K562 (cell line): ENCODE data around the gene TMEM270. TPM values are rescaled to one million over a fixed set of nuclear protein-coding genes. Genes with fewer than 3 reads are reported as not detected.
A peak's percentile ranks its signal among the peaks of the same experiment; 100 is the strongest.

Experiments used
- ADNP ChIP-seq: fragments of 200-800 bp; sonication (Bioruptor generic); IDR thresholded peaks from 2 replicates; pipeline ENCODE4 v1.6.1; 2016; ENCODE audit warnings: missing genetic modification characterization, missing compliant biosample characterization
- C11orf30 ChIP-seq: fragments of 450-650 bp; IDR thresholded peaks from 2 replicates; pipeline ENCODE4 v1.6.1; 2016; ENCODE audit warnings: low read depth, mild to moderate bottlenecking
- MAFG ChIP-seq: fragments of 450-650 bp; conservative IDR thresholded peaks from 2 replicates; pipeline ENCODE4 v1.6.1; 2016; ENCODE audit warnings: missing genetic modification characterization, missing compliant biosample characterization
- MCM7 ChIP-seq, 2 experiments: fragments of 450-650 bp; IDR thresholded peaks; 2 replicates each; pipeline ENCODE4 v1.6.1; 2016 to 2018
- NFE2 ChIP-seq: IDR thresholded peaks from 2 replicates; pipeline ENCODE4 v1.6.1; 2014; ENCODE audit warnings: antibody characterized with exemption, low read depth
- NFE2L1 ChIP-seq: fragments of 450-650 bp; IDR thresholded peaks from 2 replicates; pipeline ENCODE4 v1.6.1; 2016; ENCODE audit warnings: missing genetic modification characterization, low read depth, mild to moderate bottlenecking, missing compliant biosample characterization, moderate library complexity, borderline replicate concordance
- REST ChIP-seq, 2 experiments: fragments of 450-650 bp; formaldehyde crosslinking in 1 of 2; IDR thresholded peaks; 2 replicates each; pipeline versions ENCODE4 v1.4.0 to v1.6.1; 2014 to 2020; ENCODE audit warnings: mild to moderate bottlenecking in 2 of 2, borderline replicate concordance in 1 of 2, low read depth in 1 of 2
- SIRT6 ChIP-seq: IDR thresholded peaks from one replicate; pipeline ENCODE4 v1.6.1; 2012; ENCODE audit warnings: low read depth, mild to moderate bottlenecking, control low read depth, inconsistent platforms, low read length, moderate library complexity
- ZFP36 ChIP-seq: fragments of 150-350 bp; IDR thresholded peaks from 2 replicates; pipeline ENCODE4 v1.6.1; 2018; ENCODE audit warnings: low read length, low read depth; ENCODE audit not compliant: partially characterized antibody
- ZNF165 ChIP-seq: fragments of 250-450 bp; sonication (Bioruptor Pico); IDR thresholded peaks from 2 replicates; pipeline ENCODE4 v1.4.0; 2020; ENCODE audit warnings: borderline replicate concordance
- polyA plus RNA-seq, 8 experiments: library from polyadenylated mRNA; depleted of rRNA in 4 of 8; stranded (reverse) in 5 of 8; unstranded in 3 of 8; fragments of >200 nt; fragmentation: Nextera tagmentation in 2 of 8; fragmentation: Illumina TruSeq in 1 of 8; extraction: Ambion mirVana in 2 of 8; extraction: Trizol in 1 of 8; gene quantifications; 2 replicates each; pipeline versions ENCODE4 v1.2.1 to v1.2.3, GENCODE V29; 2011 to 2014; ENCODE audit warnings: inconsistent platforms in 1 of 8, missing spikeins in 1 of 8
- total RNA-seq, 7 experiments: library from RNA; depleted of rRNA in 6 of 7; stranded (reverse); fragments of >200 nt in 6 of 7; fragmentation: Illumina TruSeq in 2 of 7; extraction: Trizol in 2 of 7; gene quantifications; 2 replicates each; pipeline versions ENCODE4 v1.2.1 to v1.2.3, GENCODE V29; 2011 to 2021; ENCODE audit warnings: low replicate concordance in 1 of 7

Gene TMEM270
- total and polyA plus RNA-seq, 9 of the 15 experiments (the other 6 are each of a cell fraction or from before 2014, with no cell fraction given): not detected

- TF ChIP-seq REST (IDR thresholded peaks at IDR 0.05; ENCODE audit: borderline replicate concordance) (peak; percentile 61), REST (CRISPR knock-in tag; IDR thresholded peaks at IDR 0.05; ENCODE audit: low read depth) (no peak), ZNF165 (CRISPR knock-in tag) (no peak), NFE2L1 (peak; percentile 32; the same call in 1 of the 2 replicates), C11orf30 (peak; percentile 81), SIRT6 (no peak), ZFP36 (peak; percentile 28), ADNP (tag) (no peak), NFE2 (peak; percentile 91), MAFG (tag) (peak; percentile 77), MCM7 (IDR thresholded peaks at IDR 0.05) (no peak)
Observed at GRCh38 chr7:73833251-73833919, 27.6 kb upstream of the TMEM270 start (continued).
